Spinal cord (tissue), 10 donors: ENCODE data around the gene ADAMTSL4. TPM values are rescaled to one million over a fixed set of nuclear protein-coding genes. Genes with fewer than 3 reads are reported as not detected.

ENCODE experiments used
- DNase-seq, 6 donors: peaks; one replicate each; pipeline versions ENCODE4 v3.0.0 to v3.0.0-alpha.2; 2013 to 2015; ENCODE audit warnings: low spot score in 6 of 6, low read depth in 4 of 6
- H3K27ac ChIP-seq: one replicate; pipeline ENCODE4 v1.5.1; 2013; ENCODE audit warnings: low read depth, low read length, control low read depth
- H3K27me3 ChIP-seq: one replicate; pipeline ENCODE4 v1.6.1; 2013; ENCODE audit warnings: low read length; ENCODE audit not compliant: control insufficient read depth, insufficient read depth
- H3K36me3 ChIP-seq: one replicate; pipeline ENCODE4 v1.6.1; 2013; ENCODE audit warnings: low read length; ENCODE audit not compliant: control insufficient read depth, insufficient read depth
- H3K4me1 ChIP-seq: one replicate; pipeline ENCODE4 v1.6.1; 2013; ENCODE audit warnings: low read length; ENCODE audit not compliant: control insufficient read depth, insufficient read depth
- H3K4me3 ChIP-seq: one replicate; pipeline ENCODE4 v1.5.1; 2013; ENCODE audit warnings: low read depth, low read length, control low read depth
- H3K9me3 ChIP-seq: one replicate; pipeline ENCODE4 v1.6.1; 2013; ENCODE audit warnings: low read length; ENCODE audit not compliant: control insufficient read depth, insufficient read depth
- WGBS: methylation state at CpG from one replicate; pipeline ENCODE4 v1.1.5; 2013; ENCODE audit warnings: missing lambda C conversion rate; ENCODE audit not compliant: insufficient coverage; 5-methylcytosine and 5-hydroxymethylcytosine counted together
- polyA plus RNA-seq, 2 donors: library from polyadenylated mRNA; unstranded; fragments of 120-200 nt; gene quantifications; one replicate each; pipeline ENCODE4 v1.2.1, GENCODE V29; 2013; ENCODE audit not compliant: insufficient read length in 2 of 2
- total RNA-seq, 2 donors: library from RNA; depleted of rRNA in 1 of 2; stranded (reverse); fragments of 120-200 nt in 1 of 2; fragments of >200 nt in 1 of 2; gene quantifications; one replicate each; pipeline versions ENCODE4 v1.2.3 to v1.2.4, GENCODE V29; 2013 to 2014
- donor health status: healthy.

ADAMTSL4 gene
- total and polyA plus RNA-seq, 4 donors = 2.6 to 19.1 (median 10.4) TPM

DNA sequence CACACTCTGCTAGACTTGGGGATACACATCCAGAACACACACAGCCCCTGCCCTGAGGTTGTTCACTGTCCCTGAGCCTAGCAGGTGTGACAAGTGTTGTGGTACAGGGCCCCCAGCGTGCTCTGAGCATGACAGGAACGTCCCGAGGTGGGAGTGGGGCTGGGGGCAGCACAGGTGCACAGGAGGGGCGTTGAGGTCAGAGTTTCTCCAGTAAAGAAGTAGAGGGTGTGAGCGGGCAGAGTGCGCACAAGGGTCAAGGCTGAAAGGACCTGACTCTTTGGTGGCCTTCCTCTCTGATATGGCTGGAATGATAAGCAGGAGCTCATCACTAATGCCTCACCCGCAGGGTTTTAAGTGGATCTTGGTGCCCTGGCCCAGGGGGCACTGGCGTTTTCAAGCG, 34.9 kb upstream of the ADAMTSL4 start:
- WGBS = 95% methylated on average over 9 of the region's 9 CpGs
- Histone ChIP-seq H3K4me3 (no peak overlapping the region), H3K27me3 (no peaks in the 10 kb centered on the region), H3K36me3 (peaks cover 34% of the 10 kb centered on the region), H3K9me3 (no peaks in the 10 kb centered on the region), H3K4me1 (peaks cover 20% of the 10 kb centered on the region), H3K27ac (no peak overlapping the region)
- no peak for DNase-seq

DNA sequence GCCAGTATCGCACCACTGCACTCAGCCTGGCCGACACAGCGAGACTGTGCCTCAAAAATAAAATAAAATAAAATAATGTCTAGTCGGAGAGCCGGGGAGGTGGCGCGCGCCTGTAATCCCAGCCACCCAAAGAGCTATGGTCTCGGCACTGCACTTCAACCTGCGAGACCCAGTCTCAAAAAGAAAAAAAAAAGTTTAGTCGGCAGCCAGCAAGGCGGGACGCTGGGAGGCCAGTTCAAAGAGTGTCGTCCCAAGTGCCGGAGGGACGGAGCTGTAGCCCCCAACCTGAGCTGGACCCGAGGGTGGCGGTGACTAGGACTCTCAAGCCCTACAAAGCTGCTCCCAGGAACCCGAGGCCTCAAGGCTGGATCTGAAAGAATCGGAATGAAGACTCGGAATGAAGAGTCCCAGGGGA, 34.3 kb upstream of the ADAMTSL4 start:
- H3K9me3 ChIP-seq = no peaks in the 10 kb centered on the region
- DNase-seq = no peak
- peak overlapping the region; percentile 87 for H3K4me3 ChIP-seq
- H3K4me1 ChIP-seq = peaks cover 20% of the 10 kb centered on the region
- H3K36me3 ChIP-seq = peaks cover 28% of the 10 kb centered on the region
- H3K27me3 ChIP-seq = no peaks in the 10 kb centered on the region
- WGBS = 15% methylated on average over 18 of the region's 21 CpGs
- H3K27ac ChIP-seq = peak overlapping the region; percentile 90

DNA sequence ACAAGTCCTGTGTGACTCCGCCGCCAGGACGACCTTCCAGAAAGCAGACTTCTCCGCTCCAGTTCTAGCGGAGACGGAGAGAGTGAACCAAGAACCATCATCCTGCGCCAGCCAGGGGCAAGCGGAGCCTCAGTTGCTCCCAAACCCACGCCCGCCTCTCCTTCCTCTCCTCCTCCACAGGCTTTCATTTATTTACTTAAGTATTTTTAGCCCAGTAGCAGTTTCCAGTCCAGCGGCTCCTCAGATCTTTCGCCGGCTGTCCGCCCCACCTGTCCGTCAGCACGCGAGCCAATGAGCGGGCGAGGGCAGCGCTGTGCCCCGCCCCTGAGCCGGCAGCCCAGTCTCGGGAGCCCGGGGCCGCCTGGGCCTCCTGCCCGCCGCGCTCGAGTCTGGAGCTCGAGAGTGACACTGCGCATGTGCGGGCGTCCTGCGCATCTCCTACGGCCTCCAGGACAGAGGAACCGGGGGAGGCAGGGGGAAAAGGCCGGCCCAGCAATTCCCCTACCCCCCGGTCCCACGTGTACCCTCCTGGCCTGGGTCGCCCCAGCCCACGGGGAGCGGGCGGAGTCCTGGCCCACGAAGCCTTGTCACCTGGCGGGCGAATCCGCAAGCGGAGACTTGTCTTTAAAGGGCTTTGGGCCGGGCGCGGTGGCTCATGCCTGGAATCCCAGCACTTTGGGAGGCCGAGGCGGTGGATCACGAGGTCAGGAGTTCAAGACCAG, 33.7 kb upstream of the ADAMTSL4 start, which contains the start of gene FALEC:
Gene FALEC (plus strand): TSS at position 425 of the 722 bp plus-strand sequence.
- H3K27ac ChIP-seq = peak within 1 kb of the TSS; percentile 90
- H3K4me1 ChIP-seq = peaks cover 20% of the 10 kb centered on the region
- peaks cover 24% of the 10 kb centered on the region for H3K36me3 ChIP-seq
- no peaks in the 10 kb centered on the region for H3K27me3 ChIP-seq
- DNase-seq = peak; percentile 78 to 99 (median 92)
- H3K4me3 ChIP-seq = peak within 1 kb of the TSS; percentile 87
- WGBS = under 1% methylated on average over 53 of the region's 54 CpGs
- no peaks in the 10 kb centered on the region for H3K9me3 ChIP-seq

DNA sequence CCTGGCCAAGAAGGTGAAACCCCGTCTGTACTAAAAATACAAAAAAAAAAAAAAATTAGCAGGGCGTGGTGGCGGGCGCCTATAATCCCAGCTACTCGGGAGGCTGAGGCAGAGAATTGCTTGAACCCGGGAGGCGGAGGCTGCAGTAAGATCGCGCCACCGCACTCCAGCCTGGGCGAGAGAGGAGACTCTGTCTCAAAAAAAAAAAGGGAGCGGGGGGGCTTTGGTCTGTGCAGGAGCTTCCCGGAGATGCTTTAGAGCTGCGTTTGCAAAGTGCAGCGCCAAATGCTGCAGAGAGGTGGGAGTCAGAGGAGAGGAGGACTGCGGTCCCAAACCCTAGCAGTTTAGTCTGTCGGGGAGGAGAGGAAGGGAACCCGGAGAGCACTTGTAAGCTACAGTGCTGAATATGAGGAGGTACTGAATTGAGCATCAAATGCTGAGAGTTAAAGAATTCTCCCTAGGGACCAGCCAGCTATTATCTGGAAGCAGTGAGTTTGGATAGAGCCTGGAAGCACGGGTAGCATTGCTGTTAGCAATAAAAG, 33.1 kb upstream of the ADAMTSL4 start:
- 1% methylated on average over 17 of the region's 19 CpGs for WGBS
- Histone ChIP-seq H3K9me3 (no peaks in the 10 kb centered on the region), H3K36me3 (peaks cover 17% of the 10 kb centered on the region), H3K4me1 (peaks cover 20% of the 10 kb centered on the region), H3K27me3 (no peaks in the 10 kb centered on the region), H3K4me3 (peak overlapping the region; percentile 87), H3K27ac (peak overlapping the region; percentile 82)
- DNase-seq = peak in 2 of 6 donors; percentile 63 to 72

GRCh38 chr1:150516616-150517015, 32.6 kb upstream of the ADAMTSL4 start:
- Histone ChIP-seq H3K27me3 (no peaks in the 10 kb centered on the region), H3K4me1 (peaks cover 20% of the 10 kb centered on the region), H3K4me3 (peak overlapping the region; percentile 87), H3K9me3 (no peaks in the 10 kb centered on the region), H3K27ac (no peak overlapping the region), H3K36me3 (peaks cover 12% of the 10 kb centered on the region)
- DNase-seq = peak in 1 of 6 donors; percentile 28
- WGBS = no CpG with 5 or more reads among the region's 4 CpGs

- no peak for DNase-seq
- no peaks in the 10 kb centered on the region for H3K27me3 ChIP-seq
- 80% methylated on average over 1 of the region's 1 CpG for WGBS
- no peak overlapping the region for H3K4me3 ChIP-seq
- H3K9me3 ChIP-seq = no peaks in the 10 kb centered on the region
- no peak overlapping the region for H3K27ac ChIP-seq
- H3K36me3 ChIP-seq = no peaks in the 10 kb centered on the region
- H3K4me1 ChIP-seq = peaks cover 3% of the 10 kb centered on the region
Observed at GRCh38 chr1:150521196-150521968, 27.8 kb upstream of the ADAMTSL4 start.

DNA sequence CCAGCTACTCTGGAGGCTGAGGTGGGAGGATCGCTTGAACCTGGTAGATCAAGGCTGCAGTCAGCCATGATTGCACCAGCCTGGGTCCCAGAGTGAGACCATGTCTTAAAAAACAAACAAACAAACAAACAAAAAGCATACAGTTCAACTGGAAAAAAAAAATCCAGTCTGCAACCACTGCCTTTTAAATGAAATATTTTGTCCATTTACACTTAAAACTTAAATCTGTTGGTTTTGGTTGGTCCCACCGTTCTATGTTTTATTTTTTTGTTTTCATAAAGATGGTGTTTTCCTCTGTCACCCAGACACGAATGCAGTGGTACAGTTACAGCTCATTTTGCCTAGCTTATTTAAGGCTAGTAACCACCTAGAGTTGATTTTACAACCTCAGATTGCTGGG, 23.9 kb upstream of the ADAMTSL4 start:
- Histone ChIP-seq H3K4me3 (no peak overlapping the region), H3K9me3 (no peaks in the 10 kb centered on the region), H3K4me1 (peaks cover 2% of the 10 kb centered on the region), H3K27me3 (no peaks in the 10 kb centered on the region), H3K27ac (no peak overlapping the region), H3K36me3 (no peaks in the 10 kb centered on the region)
- DNase-seq = no peak
- 93% methylated on average over 2 of the region's 3 CpGs for WGBS

- Histone ChIP-seq H3K36me3 (no peaks in the 10 kb centered on the region), H3K27ac (no peak overlapping the region), H3K9me3 (no peaks in the 10 kb centered on the region), H3K4me3 (no peak overlapping the region), H3K27me3 (no peaks in the 10 kb centered on the region), H3K4me1 (peaks cover 19% of the 10 kb centered on the region)
- no CpG with 5 or more reads among the region's 1 CpG for WGBS
- no peak for DNase-seq
Observed at GRCh38 chr1:150528196-150528595, 21.0 kb upstream of the ADAMTSL4 start.

- peak in 3 of 6 donors; percentile 35 to 94 (median 61) for DNase-seq
- Histone ChIP-seq H3K4me3 (no peak overlapping the region), H3K36me3 (no peaks in the 10 kb centered on the region), H3K9me3 (no peaks in the 10 kb centered on the region), H3K27me3 (no peaks in the 10 kb centered on the region), H3K4me1 (peaks cover 19% of the 10 kb centered on the region), H3K27ac (no peak overlapping the region)
- 34% methylated on average over 4 of the region's 4 CpGs for WGBS
Observed at GRCh38 chr1:150529017-150529416, 20.2 kb upstream of the ADAMTSL4 start.
